Spleen (tissue), 7 donors: ENCODE data around the gene JAM3.

Experiments used
- CTCF ChIP-seq, 11 experiments: fragments of 200-600 bp in 7 of 11; fragments of 450-650 bp in 4 of 11; sonication (generic) in 4 of 11; IDR thresholded peaks in 8 of 11; conservative IDR thresholded peaks in 3 of 11; 1 replicate in 7 of 11; 2 replicates in 4 of 11; pipeline versions ENCODE4 v1.4.0 to v1.8.0; 2016 to 2021; ENCODE audit warnings: antibody characterized with exemption in 11 of 11, inconsistent platforms in 4 of 11, mild to moderate bottlenecking in 1 of 11
- POLR2AphosphoS5 ChIP-seq, 3 donors: sonication (generic); formaldehyde crosslinking; IDR thresholded peaks; one replicate each; pipeline ENCODE4 v1.5.1; 2017; ENCODE audit warnings: antibody characterized with exemption in 3 of 3
- donor health status: DM: no; HTN: no; CAD: no; lungs with moderate emphysema.
- donor health status: DM: no; HTN: no; CAD: no.
- donor health status: DM: no; HTN: no; CAD: no.

GRCh38 chr11:134145715-134146114, 76.8 kb downstream of the JAM3 start:
- no peak for TF ChIP-seq CTCF (IDR thresholded peaks at IDR 0.05 in 8 of 11, conservative IDR thresholded peaks at IDR 0.05 in 3 of 11)
- no peak for TF ChIP-seq POLR2AphosphoS5 (IDR thresholded peaks at IDR 0.05)
